ENCODE data around the gene SZT2.

The SZT2 gene

DNA sequence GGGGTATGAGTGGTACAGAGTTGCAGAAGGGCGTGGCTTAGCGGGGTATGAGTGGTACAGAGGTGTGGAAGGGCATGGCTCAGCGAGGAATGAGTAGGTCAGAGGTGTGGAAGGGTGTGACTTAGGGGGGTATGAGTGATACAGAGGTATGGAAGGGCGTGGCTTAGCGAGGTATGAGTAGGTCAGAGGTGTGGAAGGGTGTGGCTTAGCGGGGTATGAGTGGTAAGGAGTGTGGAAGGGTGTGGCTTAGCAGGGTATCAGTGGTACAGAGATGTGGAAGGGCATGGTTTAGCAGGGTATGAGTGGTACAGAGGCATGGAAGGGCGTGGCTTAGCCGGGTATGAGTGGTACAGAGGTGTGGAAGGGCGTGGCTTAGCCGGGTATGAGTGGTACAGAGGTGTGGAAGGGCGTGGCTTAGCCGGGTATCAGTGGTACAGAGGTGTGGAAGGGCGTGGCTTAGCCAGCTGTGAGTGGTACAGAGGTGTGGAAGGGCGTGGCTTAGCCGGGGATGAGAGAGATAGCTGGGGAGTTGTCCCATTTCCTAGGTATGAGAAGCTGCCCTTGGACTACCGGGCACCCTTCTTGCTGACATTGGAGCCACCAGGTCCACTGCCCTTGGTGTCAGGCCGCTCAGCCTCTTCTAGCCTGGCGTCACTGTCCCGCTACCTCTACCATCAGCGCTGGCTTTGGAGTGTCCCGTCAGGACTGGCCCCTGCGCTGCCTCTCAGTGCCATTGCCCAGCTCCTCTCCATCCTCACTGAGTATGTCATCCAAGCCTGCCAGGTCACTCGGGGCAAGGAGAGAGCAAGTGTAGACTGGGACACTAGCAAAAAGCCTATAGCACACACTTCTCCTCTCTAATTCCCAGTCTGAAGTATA, 34.2 kb downstream of the SZT2 start:
- DNase-seq (ENCODE audit: low read depth in 2 of 2), result no peak

DNA sequence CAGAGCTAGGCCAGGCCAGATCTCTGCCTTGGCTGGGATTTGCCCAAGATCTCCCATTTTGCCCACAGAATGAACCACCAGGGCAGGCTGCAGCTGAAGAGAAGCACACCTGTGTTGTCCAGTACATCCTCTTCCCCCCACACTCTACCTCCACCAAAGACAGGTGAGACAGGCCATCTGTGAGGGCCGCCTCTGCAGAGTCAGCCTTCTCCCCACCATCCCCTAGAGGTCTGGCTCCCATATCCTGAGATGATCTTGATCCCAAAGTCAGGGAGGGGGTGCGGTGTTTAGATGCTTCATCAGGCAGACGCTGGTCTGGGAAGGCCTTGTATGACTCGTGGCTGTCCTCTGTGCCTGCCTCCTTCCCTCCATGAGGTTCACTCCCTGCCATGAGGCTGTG, 35.3 kb downstream of the SZT2 start:
- DNase-seq (ENCODE audit: low read depth in 2 of 2), result no peak

DNA sequence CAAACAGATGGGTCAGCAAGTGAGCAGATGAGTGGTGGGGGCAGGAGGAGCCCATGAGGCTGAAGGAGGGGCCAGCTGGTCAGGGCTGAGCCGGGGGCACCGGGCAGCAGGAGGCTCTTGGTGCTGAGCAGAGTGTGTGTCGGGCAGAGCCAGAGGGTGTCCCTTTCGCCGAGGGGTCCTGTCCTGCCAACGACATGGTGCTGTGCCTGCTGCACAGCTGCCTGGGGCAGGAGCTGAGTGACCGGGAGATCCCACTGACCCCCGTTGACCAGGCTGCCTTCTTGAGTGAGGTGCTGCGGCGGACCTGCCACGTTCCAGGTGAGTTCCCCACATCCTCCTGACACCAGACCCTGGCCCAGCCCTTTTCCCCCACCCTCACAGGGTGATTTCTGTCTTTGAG, 36.5 kb downstream of the SZT2 start:
- no peak for DNase-seq (ENCODE audit: low read depth in 2 of 2)

DNA sequence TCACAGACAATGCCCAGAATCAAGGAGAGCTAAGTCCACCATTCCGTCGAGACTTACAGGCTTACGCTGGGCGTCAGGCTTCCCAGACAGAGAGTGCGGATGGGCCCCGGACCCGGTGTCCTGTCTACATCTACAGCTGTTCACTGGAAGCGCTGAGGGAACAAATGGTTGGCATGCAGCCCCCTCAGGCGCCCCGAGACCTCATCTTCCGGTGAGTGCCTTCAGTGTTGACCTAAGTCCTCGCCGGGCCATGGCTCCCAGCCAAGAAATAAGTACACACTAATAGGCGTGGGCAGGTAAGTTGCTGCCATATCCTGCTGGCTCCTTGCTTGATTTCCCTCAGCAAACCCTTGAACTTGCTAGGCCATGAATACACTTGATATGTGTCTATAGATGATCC, 37.8 kb downstream of the SZT2 start:
- no peak for DNase-seq (ENCODE audit: low read depth in 2 of 2)

DNA sequence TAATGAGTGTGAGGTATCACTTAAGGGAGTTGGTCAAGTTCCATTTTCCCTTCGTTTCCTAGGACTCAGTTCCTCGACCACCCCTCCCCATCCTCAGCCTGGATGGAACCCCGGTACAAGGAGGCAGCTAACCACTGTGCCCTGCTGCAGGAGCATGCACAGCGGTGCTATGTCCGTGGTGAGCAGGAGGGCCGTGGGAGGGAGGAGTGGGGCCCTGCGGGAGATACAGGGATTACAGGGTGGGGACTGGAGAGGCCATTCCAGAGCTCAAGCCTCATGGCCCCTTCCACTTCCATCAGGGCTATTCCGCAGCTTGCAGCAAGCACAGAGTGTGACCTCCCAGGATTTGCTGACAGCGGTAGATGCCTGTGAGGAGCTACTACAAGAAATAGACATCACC, 38.2 kb downstream of the SZT2 start:
- DNase-seq (ENCODE audit: low read depth in 2 of 2), result no peak

DNA sequence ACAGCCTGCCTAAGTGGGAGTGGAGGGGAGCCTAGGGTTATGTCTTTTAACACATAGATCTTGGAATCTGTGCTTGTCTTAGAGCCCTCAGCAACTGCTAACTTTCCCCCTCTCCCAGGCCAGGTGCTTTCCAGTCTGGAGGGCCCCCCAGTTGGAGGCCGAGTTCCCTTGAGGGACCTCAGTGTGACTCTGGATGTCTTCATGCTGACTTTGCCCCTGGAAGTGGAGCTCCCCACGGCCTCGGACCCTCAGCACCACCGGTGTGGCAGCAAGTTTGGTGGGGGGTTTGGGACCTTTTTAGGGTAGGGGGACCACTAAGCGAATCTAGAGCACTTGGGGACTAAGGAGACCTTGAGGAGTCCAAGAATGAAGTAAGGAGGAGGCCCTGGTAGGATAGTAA, 41.1 kb downstream of the SZT2 start:
- DNase-seq (ENCODE audit: low read depth in 2 of 2), result no peak

DNA sequence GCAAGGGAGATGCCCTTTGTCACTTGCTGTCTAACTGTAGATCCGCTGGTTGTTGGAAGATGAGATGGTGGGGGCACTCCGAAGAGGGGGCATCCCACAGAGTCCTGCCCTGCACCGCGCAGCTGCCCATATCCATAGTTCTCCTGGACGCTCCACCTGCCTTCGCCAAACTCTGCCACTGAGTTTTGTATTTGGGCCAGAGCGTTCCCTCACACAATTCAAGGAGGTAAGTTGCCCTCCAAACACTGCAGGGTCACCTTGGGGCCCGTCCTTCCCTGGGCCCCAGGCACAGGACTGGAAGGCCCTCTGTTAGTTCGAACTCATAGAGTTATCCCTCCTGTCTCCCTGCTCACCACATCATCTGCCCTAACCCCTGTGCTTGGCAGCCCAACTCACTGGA, 42.0 kb downstream of the SZT2 start:
- no peak for DNase-seq (ENCODE audit: low read depth in 2 of 2)

DNA sequence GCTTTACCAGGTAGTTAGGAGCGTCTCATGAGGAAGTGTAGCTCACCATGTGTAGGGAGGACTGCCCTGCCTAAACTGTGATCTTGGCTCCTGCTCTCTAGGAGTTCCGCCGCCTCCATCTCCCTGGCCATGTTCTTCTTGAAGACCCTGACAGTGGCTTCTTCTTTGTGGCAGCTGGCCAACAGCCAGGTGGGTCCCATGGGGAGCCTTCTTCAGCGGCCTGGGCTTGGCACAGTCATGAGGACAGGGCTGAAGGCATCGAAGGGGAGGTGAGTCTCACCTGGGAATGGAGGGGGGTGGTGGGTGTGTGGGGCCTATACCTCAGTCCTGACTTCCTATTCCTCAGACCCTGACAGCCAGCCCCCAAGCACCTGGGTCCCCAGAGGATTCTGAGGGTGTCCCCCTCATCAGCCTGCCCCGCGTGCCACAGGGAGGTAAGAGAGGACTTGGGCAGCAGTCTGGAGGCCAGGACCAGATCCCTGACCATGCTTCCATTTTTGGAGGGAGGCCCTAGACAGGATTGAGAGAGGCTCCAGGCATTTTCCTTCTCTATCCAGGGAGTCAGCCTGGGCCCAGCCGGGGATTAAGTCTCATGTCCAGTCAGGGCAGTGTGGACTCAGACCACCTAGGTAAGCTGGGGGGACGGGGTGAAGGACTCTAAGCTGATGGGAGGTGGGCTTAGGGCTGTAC, 42.6 kb downstream of the SZT2 start:
- DNase-seq (ENCODE audit: low read depth in 2 of 2), result no peak

DNA sequence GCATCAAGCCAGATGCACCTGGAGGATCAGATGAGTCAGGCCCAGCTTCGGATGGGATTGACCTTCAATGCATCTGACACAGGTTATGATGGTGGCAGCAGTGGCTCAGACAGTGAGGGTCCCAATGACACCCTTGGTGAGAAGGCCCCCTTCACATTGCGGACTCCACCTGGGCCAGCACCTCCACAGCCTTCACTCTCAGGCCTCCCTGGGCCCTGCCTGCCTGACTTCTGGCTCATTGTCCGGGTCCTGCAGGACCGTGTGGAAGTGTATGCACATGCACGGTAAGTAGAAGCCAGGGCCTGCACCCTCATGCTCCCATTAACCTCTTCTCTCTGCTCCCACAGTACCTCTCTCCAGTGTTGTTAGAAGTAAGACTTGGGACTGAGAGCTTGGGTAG, 43.2 kb downstream of the SZT2 start:
- DNase-seq (ENCODE audit: low read depth in 2 of 2), result no peak

DNA sequence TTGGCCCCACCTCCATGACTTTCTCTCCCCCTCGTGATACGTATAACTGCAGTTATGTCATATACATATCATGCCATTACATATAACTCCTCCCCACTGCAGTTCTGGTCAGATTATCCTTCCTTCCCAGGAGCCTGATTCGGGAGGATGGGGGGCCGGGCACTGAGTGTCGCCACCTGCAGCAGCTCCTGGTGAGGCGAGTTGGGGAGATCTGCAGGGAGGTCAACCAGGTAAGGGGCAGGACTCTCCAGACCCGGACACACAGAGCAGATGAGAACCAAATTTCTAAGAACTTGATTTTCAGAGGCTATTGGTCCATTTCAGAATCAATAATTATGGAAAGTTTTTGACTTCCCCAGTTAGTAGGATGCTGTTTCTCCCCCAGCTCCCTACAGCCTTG, 44.6 kb downstream of the SZT2 start:
- no peak for DNase-seq (ENCODE audit: low read depth in 2 of 2)

DNA sequence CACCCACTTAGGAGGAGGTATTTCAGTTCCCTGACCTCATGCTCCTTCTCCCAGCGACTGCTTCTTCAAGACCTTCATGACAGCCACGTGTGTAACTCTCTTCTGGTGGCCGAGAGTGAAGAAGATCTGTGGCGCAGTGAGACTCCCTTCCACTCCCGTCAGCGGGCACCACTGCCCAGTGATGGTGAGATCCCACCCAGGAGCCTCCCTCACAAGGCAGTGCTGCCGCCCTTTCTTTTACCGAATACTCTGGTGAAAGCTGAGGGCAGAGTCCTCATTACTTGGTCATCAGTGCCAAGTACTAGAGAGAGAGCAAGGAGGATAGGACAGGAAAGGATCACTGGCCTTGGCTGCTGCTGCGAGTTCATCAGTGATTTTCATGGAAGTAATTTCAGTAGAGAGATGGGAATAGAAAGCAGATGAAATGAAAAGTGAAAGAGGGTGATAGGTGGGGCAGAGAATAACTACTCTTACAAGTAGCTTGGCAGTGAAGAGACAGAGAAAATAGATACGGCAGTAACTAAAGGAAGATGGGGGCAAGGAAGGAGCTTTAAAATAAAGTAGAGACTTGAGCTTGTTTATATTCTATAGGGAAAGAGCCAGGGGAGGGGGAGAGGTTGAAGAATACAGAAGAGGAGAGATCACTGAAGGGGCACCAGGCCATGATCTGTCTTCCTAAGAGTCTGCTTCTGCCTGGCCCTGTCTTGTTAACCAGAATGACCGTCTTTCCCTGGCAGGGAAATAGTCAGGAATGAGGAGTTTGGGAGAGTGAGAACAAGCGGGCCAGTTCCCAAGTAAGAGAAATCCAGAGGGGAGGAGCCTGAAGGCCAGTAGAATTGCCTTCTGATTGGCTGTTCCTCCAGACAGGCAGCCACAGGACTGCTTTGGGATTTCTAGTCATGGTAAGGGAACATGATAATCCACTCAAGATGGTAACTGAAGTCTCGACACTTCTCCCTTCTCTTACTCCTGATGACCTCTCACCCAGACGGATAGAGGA, 45.7 kb downstream of the SZT2 start:
- no peak for DNase-seq (ENCODE audit: low read depth in 2 of 2)

DNA sequence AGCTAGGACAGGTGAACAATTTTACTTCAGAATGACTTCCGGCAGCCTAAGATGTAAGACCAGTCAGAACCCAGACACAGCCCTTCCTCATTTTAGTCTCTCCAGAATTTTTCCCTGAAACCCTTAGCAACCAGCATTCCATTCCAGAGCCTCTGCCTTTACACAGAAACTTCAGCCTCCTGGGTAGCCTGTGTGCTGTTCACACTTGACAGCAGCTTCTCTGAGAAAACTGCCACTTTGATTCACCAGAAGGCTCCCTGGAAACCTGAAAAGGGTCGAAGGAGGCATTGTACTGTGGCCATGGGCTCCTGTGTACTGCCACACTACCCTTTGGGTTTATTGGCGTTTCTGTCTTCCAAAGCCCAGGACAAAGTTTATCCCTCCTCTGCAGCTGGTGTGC, 46.7 kb downstream of the SZT2 start:
- DNase-seq (ENCODE audit: low read depth in 2 of 2), result no peak

DNA sequence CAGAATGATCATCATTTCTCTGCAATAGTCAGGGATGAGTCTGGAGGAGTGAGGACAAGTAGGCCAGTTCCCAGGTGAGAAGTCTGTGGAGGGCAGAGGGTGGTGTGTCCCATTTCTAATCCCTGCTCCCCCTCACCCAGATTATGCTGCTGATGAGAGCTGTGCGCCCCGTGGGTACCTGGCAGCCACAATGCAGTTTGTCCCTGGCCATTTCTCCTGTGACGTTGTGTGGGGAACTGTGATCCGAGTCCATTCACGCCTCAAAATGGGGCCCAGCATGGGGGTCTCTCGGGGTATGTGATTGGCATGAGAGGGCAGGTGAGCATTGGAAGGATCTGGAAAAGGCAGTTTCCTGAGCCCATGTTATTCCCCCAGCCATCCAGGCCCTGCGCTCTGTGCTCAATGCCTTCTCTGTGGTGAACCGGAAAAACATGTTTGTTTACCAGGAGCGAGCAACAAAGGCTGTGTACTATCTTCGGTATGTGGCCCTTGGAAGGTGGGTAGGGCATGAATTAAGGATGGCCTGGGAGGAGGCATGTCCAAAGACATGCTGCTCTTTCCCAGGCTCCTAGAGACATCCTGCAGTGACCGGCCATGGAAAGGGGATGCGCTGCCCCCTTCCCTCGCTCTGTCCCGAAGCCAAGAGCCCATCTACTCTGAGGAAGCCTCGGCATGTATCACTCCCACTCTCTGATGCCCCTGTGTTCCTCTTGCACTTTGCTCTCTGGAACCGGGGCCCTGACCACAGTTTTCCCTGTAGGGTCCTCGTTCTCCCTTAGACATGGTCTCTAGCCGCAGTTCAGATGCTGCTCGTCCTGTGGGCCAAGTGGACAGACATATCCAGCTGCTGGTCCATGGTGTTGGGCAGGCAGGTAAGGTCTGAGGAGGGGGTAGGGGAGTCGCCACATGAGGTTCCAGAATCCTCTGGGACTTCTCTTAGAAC, 47.6 kb downstream of the SZT2 start:
- DNase-seq (ENCODE audit: low read depth in 2 of 2), result no peak

DNA sequence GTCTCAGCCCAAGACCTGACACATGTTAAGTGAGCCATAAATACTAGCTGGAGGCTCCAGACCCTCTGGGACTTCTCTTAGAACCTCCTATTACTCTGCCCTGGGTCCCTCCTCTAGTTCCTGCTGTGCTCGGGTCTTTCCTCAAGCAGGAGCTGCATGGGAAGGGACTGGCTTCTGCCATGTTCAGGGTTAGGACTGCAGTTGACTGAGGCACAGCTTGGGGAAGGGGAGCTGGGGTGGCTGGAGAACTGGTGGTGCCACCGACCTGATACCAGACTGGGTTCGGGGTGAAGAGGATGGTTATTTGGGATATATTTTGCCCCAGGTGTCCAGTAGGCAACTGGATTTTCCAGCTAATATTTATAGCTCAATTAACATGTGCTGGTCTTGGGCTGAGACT, 48.3 kb downstream of the SZT2 start:
- DNase-seq (ENCODE audit: low read depth in 2 of 2), result no peak

DNA sequence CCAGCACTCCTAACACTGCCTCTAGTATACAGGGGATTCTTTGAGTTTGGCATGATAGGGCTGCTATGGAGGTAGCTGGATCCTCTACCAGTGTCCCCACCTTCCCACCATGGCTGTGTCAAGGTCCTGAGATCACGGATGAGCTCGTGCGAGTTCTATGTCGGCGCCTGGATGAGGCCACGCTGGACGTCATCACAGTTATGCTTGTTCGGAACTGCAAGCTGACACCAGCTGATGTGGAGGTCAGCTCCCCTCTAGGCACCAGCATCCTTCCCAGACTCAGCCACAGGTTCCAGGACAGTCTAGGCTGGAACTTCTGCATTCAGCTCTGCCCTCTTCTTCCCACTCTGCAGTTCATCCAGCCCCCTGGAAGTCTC, 48.9 kb downstream of the SZT2 start:
- no peak for DNase-seq (ENCODE audit: low read depth in 2 of 2)

DNA sequence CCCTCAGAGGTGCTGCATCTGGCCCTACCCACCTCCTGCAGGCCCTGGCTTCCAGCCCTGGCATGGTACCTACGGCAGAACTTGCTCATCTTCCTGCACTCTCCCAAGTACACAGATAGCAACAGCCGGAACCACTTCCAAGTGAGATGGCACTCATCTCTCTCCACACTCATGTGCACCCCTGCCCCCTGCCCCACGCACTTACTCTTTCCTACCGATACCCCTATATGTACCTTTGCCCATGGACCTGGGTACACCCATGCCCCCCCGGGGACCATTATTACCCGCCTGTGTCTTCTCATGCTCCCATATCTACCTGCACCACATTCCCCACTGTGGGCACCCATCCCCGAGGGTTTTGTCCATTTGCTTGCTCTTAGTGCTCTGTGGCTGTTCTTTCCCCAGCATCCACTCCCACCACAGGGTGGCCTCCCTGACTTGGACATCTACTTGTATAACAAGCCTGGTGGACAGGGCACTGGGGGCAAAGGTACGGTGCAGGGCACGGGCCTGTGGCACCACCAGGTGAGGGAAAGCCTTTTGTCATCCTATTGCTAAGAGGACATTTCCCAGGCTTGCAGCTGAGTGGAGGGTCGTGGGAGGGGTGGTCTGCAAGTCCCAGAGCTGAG, 49.4 kb downstream of the SZT2 start:
- DNase-seq (ENCODE audit: low read depth in 2 of 2), result no peak

DNA sequence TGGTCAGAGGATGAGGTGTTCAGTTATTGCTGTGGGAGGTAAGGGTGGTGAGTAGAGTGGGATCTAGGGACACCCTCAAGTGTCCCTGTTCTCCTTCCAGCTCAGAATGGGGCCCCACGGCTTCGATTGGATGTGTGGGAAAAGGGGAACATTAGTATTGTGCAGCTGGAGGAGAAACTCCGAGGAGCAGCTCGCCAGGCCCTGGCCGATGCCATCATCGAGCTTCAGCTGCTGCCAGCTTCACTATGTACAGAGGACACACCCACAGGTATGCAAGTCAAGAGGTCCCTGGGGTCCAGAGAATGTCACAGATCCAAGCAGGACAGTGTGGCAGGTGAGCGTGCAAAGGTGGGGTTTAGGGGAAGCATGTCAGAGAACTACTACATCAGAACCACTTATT, 50.1 kb downstream of the SZT2 start:
- no peak for DNase-seq (ENCODE audit: low read depth in 2 of 2)

DNA sequence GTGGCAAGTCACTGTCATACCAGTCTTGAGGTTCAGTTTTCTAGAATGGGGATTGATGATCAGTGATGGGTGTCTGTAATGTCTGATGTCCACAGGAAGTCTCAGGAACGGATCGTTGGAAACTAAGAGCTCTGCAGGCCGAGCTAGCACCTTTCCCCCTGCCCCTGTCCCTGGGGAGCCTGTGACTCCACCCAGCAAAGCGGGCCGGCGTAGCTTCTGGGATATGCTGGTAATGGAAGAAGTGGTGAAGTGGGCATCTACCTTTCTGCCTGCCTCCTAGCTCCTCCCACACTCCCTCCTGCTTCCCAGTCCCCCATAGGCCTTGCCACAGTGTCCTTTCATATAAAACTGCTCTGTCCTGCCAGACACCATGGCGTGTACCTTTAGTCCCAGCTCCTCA, 50.7 kb downstream of the SZT2 start:
- no peak for DNase-seq (ENCODE audit: low read depth in 2 of 2)

DNA sequence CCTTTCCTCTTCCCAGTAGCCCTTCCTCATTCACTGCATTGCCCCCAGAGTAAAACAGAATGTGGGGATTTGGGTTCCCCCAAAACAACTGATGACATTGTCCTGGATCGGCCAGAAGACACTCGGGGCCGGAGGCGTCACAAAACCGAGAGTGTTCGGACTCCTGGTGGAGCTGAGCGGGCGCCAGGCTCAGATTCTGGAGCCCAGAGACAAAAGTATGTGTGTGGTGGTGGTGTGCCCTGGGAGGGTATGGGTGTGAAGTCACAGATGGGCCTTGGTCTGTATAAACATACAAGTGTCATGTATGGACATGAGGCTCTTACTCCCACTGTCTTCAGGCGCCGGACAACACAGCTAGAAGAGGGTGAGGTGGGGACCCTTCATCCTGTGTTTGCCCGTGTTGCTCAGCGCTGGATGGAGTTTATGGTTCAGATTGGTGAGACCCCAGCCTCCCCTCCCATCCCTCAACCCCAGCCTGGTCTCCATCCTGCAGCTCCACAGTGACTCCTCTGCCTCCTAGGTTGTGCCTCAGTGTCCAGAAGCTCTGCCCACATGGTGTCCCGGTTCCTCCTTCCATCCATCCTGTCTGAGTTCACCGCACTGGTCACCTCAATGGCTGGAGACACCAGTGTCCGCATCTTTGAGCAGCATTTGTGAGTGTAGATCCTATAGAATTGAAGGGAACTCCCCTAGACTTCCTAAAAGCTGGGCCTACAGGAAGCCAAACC, 51.6 kb downstream of the SZT2 start:
- DNase-seq (ENCODE audit: low read depth in 2 of 2), result no peak

Measured in stimulated activated CD4-positive, alpha-beta T cell treated with anti-CD3 and anti-CD28 coated beads, Interleukin-12 subunit alpha, Interleukin-12 subunit beta, amount 100 ng/mL, for 24 hours (primary cell).